IMR-90 (cell line): ENCODE results near the gene RHOG. TPM values are rescaled to one million over a fixed set of nuclear protein-coding genes. Genes with fewer than 3 reads are reported as not detected.

Experiments
- ATAC-seq: fragments of 200-7000 bp; cut with Tn5 transposase; 2 replicates; pipeline ENCODE4 v1.9.1; 2020; ENCODE audit warnings: low read depth, mild to moderate bottlenecking, moderate library complexity
- BruUV-seq: library from RNA; stranded (reverse); fragments of 400-500 nt; replicated peaks from 2 replicates; lab custom pipeline; 2021; lab: Mats Ljungman, UMichigan
- CTCF ChIA-PET: fragments of 300-600 bp; formaldehyde crosslinking; extraction: SDS; loops from one replicate; lab custom pipeline; 2021; ENCODE audit warnings: antibody characterized with exemption; lab: Yijun Ruan, JAX
- POLR2A ChIA-PET: fragments of 300-600 bp; sonication (Branson Sonifier 250); formaldehyde crosslinking; loops from one replicate; lab custom pipeline; 2022; ENCODE audit warnings: antibody characterized with exemption; ENCODE audit not compliant: unreplicated experiment; lab: Charles Lee
- DNase-seq: peaks from one replicate; pipeline ENCODE4 v3.0.0; 2013
- H2AFZ ChIP-seq: replicated peaks from 2 replicates; pipeline ENCODE3; 2013; ENCODE audit warnings: low read length, mild to moderate bottlenecking; ENCODE audit not compliant: poor library complexity
- H2AK5ac ChIP-seq: 2 replicates; pipeline ENCODE4 v1.6.1; 2013; ENCODE audit warnings: low read depth, low read length, inconsistent platforms
- H2AK9ac ChIP-seq: replicated peaks from 2 replicates; pipeline ENCODE3; 2013; ENCODE audit warnings: mild to moderate bottlenecking, low read depth, low read length, moderate library complexity; ENCODE audit not compliant: poor library complexity
- H2BK120ac ChIP-seq: 2 replicates; pipeline ENCODE4 v1.6.1; 2013; ENCODE audit warnings: low read depth, low read length, inconsistent platforms
- H2BK15ac ChIP-seq: 3 replicates; pipeline ENCODE4 v1.6.1; 2013; ENCODE audit warnings: low read depth, low read length, inconsistent platforms
- H2BK20ac ChIP-seq: 2 replicates; pipeline ENCODE4 v1.6.1; 2013; ENCODE audit warnings: low read depth, mild to moderate bottlenecking, inconsistent platforms, low read length, moderate library complexity
- H2BK5ac ChIP-seq: 2 replicates; pipeline ENCODE4 v1.6.1; 2013; ENCODE audit warnings: mild to moderate bottlenecking, low read depth, low read length, inconsistent platforms; ENCODE audit not compliant: poor library complexity, severe bottlenecking
- H3K14ac ChIP-seq: replicated peaks from 2 replicates; pipeline ENCODE4 v1.6.1; 2013; ENCODE audit warnings: low read depth, low read length, inconsistent platforms
- H3K18ac ChIP-seq: 2 replicates; pipeline ENCODE4 v1.6.1; 2013; ENCODE audit warnings: low read depth, low read length, control low read depth
- H3K23ac ChIP-seq: 2 replicates; pipeline ENCODE4 v1.6.1; 2013; ENCODE audit warnings: low read depth, low read length, inconsistent platforms
- H3K27ac ChIP-seq: 2 replicates; pipeline ENCODE4 v1.5.1; 2013; ENCODE audit warnings: mild to moderate bottlenecking, control low read depth, low read length; ENCODE audit not compliant: insufficient read depth
- H3K27me3 ChIP-seq: 2 replicates; pipeline ENCODE4 v1.6.1; 2013; ENCODE audit warnings: low read length; ENCODE audit not compliant: control insufficient read depth, insufficient read depth
- H3K36me3 ChIP-seq: 2 replicates; pipeline ENCODE4 v1.6.1; 2013; ENCODE audit warnings: low read length, mixed read lengths; ENCODE audit not compliant: control insufficient read depth, insufficient read depth
- H3K4ac ChIP-seq: 2 replicates; pipeline ENCODE4 v1.6.1; 2013; ENCODE audit warnings: low read depth, low read length, inconsistent platforms
- H3K4me1 ChIP-seq: 2 replicates; pipeline ENCODE4 v1.6.1; 2013; ENCODE audit warnings: low read length, mixed read lengths; ENCODE audit not compliant: control insufficient read depth, insufficient read depth
- H3K4me2 ChIP-seq: 2 replicates; pipeline ENCODE4 v1.6.1; 2013; ENCODE audit warnings: low read depth, mild to moderate bottlenecking, control low read depth, low read length, moderate library complexity
- H3K4me3 ChIP-seq: 2 replicates; pipeline ENCODE4 v1.5.1; 2013; ENCODE audit warnings: low read depth, mild to moderate bottlenecking, control low read depth, low read length, moderate library complexity; ENCODE audit not compliant: insufficient read depth
- H3K56ac ChIP-seq: 2 replicates; pipeline ENCODE4 v1.6.1; 2013; ENCODE audit warnings: low read length, inconsistent platforms; ENCODE audit not compliant: insufficient read depth; ENCODE audit errors: extremely low read depth
- H3K79me1 ChIP-seq, 2 experiments: 2 replicates each; pipeline ENCODE4 v1.6.1; 2013; ENCODE audit warnings: low read length in 2 of 2, inconsistent platforms in 1 of 2, low read depth in 1 of 2
- H3K9ac ChIP-seq: 2 replicates; pipeline ENCODE4 v1.6.1; 2013; ENCODE audit warnings: low read depth, low read length, control low read depth
- H3K9me1 ChIP-seq: 2 replicates; pipeline ENCODE4 v1.6.1; 2013; ENCODE audit warnings: low read length, inconsistent platforms; ENCODE audit not compliant: insufficient read depth
- H3K9me3 ChIP-seq: 2 replicates; pipeline ENCODE4 v1.6.1; 2013; ENCODE audit warnings: low read length; ENCODE audit not compliant: control insufficient read depth, insufficient read depth
- H4K20me1 ChIP-seq: 2 replicates; pipeline ENCODE4 v1.6.1; 2013; ENCODE audit warnings: low read length, inconsistent platforms; ENCODE audit not compliant: insufficient read depth
- H4K5ac ChIP-seq: 2 replicates; pipeline ENCODE4 v1.6.1; 2013; ENCODE audit warnings: mild to moderate bottlenecking, low read depth, low read length, control low read depth
- H4K8ac ChIP-seq, 2 experiments: 2 replicates each; pipeline ENCODE4 v1.6.1; 2013; ENCODE audit warnings: low read depth in 2 of 2, low read length in 2 of 2, control low read depth in 1 of 2, inconsistent platforms in 1 of 2
- H4K91ac ChIP-seq: 2 replicates; pipeline ENCODE4 v1.6.1; 2013; ENCODE audit warnings: low read depth, low read length, inconsistent platforms; ENCODE audit not compliant: insufficient read depth
- FOS ChIP-seq: fragments of 150-350 bp; IDR thresholded peaks from 2 replicates; pipeline ENCODE4 v1.6.1; 2016; ENCODE audit warnings: low read depth, low read length
- MAFK ChIP-seq: IDR thresholded peaks from 2 replicates; pipeline ENCODE4 v1.6.1; 2012; ENCODE audit warnings: low read depth, low read length, improper control_type of control experiment
- WGBS, 2 experiments: methylation state at CpG; one replicate each; pipeline versions ENCODE4 v1.1.5 to v1.1.7; 2013; ENCODE audit warnings: missing lambda C conversion rate in 2 of 2; ENCODE audit not compliant: insufficient read length in 1 of 2; ENCODE audit errors: extremely low coverage in 2 of 2; 5-methylcytosine and 5-hydroxymethylcytosine counted together
- dilution Hi-C: fragments of 300-500 bp; cut with HindIII; formaldehyde crosslinking; loops from one replicate; pipeline ENCODE4 v1.14.3; 2018; ENCODE audit warnings: low sequenced_read_pairs; ENCODE audit not compliant: unreplicated experiment
- in situ Hi-C: fragments of 300-500 bp; cut with MboI; formaldehyde crosslinking; loops from 3 replicates; pipeline ENCODE4 v1.14.3; 2019; ENCODE audit warnings: low sequenced_read_pairs, inconsistent platforms, mixed read lengths
- intact Hi-C: fragments of 100-400 bp; cut with micrococcal nuclease; formaldehyde crosslinking; loops from 2 replicates; pipeline ENCODE4 v1.10.0; 2022
- polyA plus RNA-seq, 3 experiments: library from polyadenylated mRNA; depleted of rRNA; stranded (reverse); fragments of >200 nt; gene quantifications; 2 replicates each; pipeline ENCODE4 v1.2.3, GENCODE V29; 2012; ENCODE audit warnings: low replicate concordance in 1 of 3
- total RNA-seq: library from RNA; depleted of rRNA; stranded (reverse); fragments of >200 nt; gene quantifications from 2 replicates; pipeline ENCODE4 v1.2.3, GENCODE V29; 2012
- TF ChIP-seq, protein P1 (sequence below): conservative IDR thresholded peaks from 2 replicates; pipeline ENCODE4 v1.5.1; 2012; ENCODE audit warnings: mild to moderate bottlenecking, low read depth, low read length, improper control_type of control experiment
- TF ChIP-seq, protein P2 (sequence below): fragments of 150-350 bp; IDR thresholded peaks from 2 replicates; pipeline ENCODE4 v1.6.1; 2017; ENCODE audit warnings: mild to moderate bottlenecking, antibody characterized with exemption, low read length, low read depth

The RHOG gene
- total and polyA plus RNA-seq, 2 of the 4 experiments (the other 2 are of a cell fraction): 16.3 to 114 TPM

DNA sequence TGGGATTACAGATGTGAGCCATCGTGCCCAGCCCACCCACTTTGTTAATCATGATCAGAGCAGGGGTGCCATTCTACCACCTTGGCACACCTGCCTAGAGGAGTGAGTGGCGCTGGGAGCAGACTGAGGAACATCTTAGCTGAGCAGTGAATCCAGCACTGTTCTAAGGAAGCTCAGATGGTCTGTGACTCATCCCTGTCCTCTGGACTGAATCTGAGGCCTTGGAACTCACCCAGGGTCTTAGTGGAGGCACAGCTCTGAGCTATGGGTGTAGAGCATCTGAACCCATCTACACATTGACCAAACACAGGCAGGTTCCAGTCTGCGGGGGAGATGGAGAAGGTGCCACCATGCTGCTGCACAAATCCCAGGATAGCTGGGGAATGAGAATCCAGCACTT is 17.5 kb downstream of the RHOG start:
- no peak overlapping the region for H4K8ac ChIP-seq

More for the DNA sequence above, 17.5 kb downstream of the RHOG start:
- Histone ChIP-seq H3K4ac (no peak overlapping the region), H3K23ac (no peak overlapping the region), H4K91ac (no peak overlapping the region), H3K4me2 (no peak overlapping the region), H3K56ac (no peak overlapping the region), H3K36me3 (peaks cover 38% of the 10 kb centered on the region), H3K79me1 (peaks cover 10 to 27% of the 10 kb centered on the region in 2 experiments), H3K9me3 (no peaks in the 10 kb centered on the region), H2BK120ac (no peak overlapping the region), H2AK5ac (peak overlapping the region; percentile 17; the same call in 1 of the 2 replicates), H2AK9ac (peak overlapping the region; percentile 63), H3K9me1 (peaks cover 21% of the 10 kb centered on the region; the same call in 1 of the 2 replicates), H3K4me3 (no peak overlapping the region), H2AFZ (peak overlapping the region; percentile 13), H2BK20ac (no peak overlapping the region), H3K14ac (no peak overlapping the region), H2BK15ac (no peak overlapping the region), H4K5ac (no peak overlapping the region), H3K9ac (no peak overlapping the region), H3K18ac (no peak overlapping the region), H3K27ac (no peak overlapping the region), H2BK5ac (no peak overlapping the region), H4K20me1 (peaks cover 13% of the 10 kb centered on the region; the same call in 1 of the 2 replicates), H3K27me3 (no peaks in the 10 kb centered on the region), H3K4me1 (peaks cover 4% of the 10 kb centered on the region)
- 80% methylated on average over 1 of the region's 3 CpGs; no CpG with 5 or more reads in 1 of the 2 experiments for WGBS, 2 experiments
- POLR2A ChIA-PET: no interaction called here
- in situ Hi-C loops (no loop called here), dilution Hi-C loops (no loop called here), intact Hi-C loops (no loop called here)
- CTCF ChIA-PET: interaction anchor here (0.6 to 0.7 kb wide), 2 partner anchors 15 to 27 kb away, joined by 3 to 5 read pairs; partner anchors contain the start of gene PGAP2
- DNase-seq (peak; percentile 84), ATAC-seq (peak; percentile 88)
- TF ChIP-seq, protein P1, sequence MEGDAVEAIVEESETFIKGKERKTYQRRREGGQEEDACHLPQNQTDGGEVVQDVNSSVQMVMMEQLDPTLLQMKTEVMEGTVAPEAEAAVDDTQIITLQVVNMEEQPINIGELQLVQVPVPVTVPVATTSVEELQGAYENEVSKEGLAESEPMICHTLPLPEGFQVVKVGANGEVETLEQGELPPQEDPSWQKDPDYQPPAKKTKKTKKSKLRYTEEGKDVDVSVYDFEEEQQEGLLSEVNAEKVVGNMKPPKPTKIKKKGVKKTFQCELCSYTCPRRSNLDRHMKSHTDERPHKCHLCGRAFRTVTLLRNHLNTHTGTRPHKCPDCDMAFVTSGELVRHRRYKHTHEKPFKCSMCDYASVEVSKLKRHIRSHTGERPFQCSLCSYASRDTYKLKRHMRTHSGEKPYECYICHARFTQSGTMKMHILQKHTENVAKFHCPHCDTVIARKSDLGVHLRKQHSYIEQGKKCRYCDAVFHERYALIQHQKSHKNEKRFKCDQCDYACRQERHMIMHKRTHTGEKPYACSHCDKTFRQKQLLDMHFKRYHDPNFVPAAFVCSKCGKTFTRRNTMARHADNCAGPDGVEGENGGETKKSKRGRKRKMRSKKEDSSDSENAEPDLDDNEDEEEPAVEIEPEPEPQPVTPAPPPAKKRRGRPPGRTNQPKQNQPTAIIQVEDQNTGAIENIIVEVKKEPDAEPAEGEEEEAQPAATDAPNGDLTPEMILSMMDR: no peak
- TF ChIP-seq MAFK (no peak), FOS (0 out of 2 replicates have a peak, but pooled peaks have one; percentile 16)
- TF ChIP-seq, protein P2, sequence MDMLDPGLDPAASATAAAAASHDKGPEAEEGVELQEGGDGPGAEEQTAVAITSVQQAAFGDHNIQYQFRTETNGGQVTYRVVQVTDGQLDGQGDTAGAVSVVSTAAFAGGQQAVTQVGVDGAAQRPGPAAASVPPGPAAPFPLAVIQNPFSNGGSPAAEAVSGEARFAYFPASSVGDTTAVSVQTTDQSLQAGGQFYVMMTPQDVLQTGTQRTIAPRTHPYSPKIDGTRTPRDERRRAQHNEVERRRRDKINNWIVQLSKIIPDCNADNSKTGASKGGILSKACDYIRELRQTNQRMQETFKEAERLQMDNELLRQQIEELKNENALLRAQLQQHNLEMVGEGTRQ: no peak
- no TSS peak for BruUV-seq
